ENCODE results near the gene RAPGEF5.

Gene RAPGEF5

DNA sequence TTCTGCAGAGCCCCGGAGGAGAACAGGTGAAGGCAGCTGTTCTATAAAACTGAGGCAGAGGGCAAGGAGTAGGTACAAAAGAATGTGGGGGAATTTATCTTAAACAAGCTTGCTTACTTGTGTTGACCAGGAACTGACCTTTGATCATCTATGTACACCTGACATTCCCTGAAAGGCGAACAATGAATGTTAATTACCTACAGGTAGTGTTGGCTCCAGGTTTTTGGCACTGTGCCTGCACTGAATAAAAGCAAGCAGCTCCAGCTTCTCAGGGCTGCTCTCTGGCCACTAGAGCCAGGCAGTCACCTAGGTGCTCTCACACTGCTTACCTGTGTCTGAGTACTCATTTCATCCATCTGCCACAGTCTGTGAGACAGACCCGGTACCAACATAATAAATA lies 87.0 kb downstream of the RAPGEF5 start:
- DNase-seq (ENCODE audit: low read depth in 3 of 3, low spot score in 1 of 3), result no peak

DNA sequence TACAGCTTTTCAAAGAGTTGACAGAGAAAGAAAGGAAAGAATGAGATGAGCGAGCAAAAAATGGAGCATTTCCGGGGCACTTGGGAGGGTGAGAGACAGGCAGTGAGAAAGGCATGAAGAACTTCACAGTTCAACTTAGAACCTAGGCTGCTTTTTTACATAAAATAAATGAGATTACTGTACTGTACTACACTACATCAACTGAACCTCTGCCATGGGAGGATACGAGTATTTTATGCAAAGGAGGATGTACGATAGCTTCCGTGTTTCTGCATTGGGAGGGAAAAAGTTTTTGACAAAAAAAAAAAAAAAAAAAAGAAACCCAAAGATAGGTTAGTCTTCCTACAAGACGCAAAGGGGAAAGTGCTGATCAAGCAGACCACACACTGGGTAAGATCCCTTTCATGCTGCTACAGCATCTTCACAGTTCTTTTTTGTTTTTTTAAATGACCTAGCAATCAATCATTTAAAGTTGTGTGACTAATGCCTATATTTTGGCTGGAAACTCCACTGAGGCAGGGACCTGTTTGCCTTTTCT lies 88.0 kb downstream of the RAPGEF5 start:
- no peak for DNase-seq (ENCODE audit: low read depth in 3 of 3, low spot score in 1 of 3)

DNA sequence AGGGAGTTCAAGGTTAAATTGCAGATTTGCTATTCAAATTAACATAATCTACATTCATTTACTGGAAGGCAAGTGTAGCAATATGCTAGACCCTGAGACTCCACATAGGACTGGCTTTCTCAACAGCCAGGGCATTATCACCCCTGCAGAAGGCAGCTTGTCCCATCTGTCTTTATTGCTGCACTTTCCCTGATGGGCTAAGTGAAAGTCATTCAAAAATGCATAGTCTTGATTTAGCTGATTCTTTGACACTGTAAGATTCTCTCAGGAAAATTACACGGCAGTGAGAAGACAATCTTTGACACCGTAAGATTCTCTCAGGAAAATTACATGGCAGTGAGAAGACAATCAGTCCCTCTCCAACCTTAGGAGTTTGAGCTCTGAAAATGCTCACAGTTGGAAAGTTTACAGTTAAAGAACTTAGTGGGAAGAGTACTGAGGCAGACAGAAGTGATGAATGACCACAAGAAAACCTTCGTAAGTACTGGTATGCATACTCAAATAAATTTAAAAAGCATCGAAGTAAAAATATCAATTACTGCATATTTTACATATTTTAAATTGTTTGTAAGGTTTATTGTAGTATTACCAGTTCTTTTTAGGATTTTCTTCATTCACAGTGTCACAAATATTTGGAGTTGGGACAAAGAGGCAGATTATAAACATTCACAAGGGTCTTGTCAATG lies 88.9 kb downstream of the RAPGEF5 start:
- no peak for DNase-seq (ENCODE audit: low read depth in 3 of 3, low spot score in 1 of 3)

DNA sequence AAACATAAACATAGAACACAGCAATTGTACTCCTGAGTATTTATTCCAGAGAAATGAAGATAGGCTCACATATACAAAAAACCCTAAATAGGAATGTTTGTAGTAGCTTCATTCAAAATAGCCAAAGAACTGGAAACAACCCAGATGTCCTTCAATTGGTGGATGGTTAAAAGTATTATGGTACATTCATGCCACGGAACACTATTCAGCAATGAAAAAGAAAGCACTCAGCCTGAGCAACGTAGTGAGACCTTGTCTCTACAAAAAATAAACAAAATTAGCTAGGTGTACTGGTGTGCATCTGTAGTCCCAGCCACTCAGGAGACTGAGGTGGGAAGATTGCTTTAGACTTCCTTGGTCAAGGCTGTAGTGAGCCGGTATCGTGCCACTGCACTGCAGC lies 94.4 kb downstream of the RAPGEF5 start:
- DNase-seq (ENCODE audit: low read depth in 3 of 3, low spot score in 1 of 3), result no peak

DNA sequence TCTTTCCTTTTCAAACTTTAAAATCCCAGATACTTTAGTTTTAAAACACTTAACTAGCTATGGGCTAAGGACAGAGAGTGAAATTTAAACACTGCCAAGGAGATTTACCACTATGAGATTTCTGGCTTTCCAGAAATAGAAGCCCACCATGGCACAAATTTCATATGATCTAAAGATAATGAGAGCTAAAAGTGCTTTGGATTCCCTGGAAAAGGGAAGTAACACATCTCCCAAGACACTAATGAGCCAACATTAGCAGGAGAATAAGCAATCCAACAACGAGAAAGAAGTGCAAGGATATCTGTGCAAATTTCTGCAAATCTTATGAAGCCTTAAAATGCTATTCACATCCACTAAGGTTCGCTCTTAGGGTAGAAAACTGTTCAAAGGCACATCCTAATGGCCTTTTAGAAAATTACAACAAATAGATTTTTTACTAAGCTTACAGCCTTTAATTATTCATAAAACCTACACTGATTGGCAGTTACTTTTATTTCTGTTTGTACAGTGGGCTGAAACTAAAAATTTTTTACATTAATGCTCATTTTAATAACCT lies 100.3 kb downstream of the RAPGEF5 start:
- DNase-seq (ENCODE audit: low read depth in 3 of 3, low spot score in 1 of 3), result no peak

DNA sequence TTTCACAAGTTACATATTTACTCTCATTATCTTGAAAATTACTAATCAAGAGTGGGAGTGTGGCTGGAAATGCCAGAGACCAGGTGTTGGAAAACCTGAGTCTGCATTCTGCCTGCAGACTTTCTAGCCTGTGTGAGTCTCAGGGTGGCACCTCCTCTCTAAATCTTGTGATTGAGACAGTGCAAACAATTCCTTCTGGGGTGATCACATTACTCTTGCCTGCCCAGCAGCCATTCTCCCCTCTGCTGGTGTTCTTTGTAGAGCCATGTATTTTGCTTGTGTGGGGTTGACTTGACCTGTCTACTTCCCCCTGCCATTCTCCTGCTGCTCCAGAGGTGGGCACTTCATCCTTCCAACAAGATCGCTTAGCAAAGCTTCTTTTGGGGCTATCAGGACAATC lies 101.1 kb downstream of the RAPGEF5 start:
- DNase-seq (ENCODE audit: low read depth in 3 of 3, low spot score in 1 of 3), result no peak

DNA sequence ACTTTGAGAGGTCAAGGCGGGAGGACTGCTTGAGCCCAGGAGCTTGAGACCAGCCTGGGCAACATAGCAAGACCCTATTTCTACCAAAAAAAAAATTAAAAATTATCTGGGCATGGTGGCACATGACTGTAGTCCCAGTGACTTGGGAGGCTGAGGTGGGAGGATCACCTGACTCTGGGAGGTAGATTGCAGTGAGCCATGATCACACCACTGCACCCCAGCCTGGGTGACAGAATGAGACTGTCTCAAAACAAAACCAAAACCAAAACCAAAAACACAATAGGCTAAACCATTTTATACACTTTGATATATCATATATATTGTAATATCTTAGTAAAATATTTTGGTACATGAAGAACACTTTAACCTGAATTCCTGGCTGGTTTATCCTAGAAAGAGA lies 101.6 kb downstream of the RAPGEF5 start:
- no peak for DNase-seq (ENCODE audit: low read depth in 3 of 3, low spot score in 1 of 3)

DNA sequence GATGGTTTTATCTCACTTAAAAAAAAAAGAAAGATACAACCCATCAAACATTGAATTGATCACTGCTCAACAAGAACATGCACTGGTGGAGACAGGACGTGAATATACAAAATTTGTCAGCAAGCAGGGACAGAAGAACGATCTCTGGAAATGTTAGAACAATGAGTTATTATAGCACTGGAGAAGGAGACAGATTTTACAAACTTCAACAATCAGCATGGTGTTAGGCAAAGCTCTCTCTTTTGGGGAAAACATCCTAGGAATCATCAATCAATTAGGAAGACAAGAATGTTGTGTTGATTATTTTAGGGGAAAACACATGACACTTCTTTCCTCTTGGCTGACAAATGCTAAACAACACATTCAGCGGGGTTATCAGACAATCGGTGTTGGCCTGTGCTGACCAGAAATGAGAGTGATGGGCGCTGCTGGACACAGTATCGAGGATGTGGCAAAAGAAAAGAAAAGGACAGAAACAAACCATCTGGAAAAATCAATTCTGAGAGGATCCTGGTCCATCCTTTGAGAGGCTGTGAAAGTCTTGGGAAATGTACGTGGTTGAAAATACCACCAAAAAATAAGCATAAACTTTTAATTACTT lies 103.9 kb downstream of the RAPGEF5 start:
- no peak for DNase-seq (ENCODE audit: low read depth in 3 of 3, low spot score in 1 of 3)

DNA sequence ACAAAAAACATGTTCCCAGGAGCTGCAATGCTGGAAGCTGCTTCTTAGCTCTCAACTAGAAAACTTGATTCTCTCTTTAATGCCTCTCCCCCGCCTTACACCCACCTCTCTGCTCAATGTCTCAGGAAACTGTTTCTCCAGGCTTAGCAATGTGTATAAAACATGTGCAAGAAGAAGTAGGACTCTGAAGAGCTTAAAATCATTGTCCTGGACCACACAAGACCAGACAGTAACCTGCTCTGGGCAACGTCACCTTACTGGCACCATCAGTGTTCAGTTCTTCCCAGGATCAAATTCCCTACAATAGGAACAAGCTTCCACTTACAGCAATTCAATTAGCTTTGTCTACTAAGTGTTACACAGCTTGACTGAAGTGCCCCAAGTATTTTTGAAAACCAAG lies 104.9 kb downstream of the RAPGEF5 start:
- no peak for DNase-seq (ENCODE audit: low read depth in 3 of 3, low spot score in 1 of 3)

DNA sequence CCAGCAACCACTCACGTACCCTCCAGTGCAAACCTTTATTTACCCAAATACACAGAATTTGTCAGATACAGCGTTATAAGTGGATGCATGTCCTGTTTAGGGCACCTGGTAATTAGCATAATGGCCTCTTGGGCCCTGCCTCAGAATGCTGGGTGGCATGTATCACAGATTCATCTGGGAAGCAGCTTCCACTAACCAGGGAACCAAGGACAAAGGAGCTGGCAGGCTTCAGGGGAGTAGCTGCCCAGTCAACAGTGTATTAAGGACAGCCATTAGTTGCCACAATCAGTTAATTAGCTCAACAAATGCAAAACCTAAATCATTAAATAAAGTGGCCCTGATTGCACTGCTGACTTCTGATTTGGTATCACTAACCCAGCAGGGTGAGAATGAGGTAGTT lies 105.7 kb downstream of the RAPGEF5 start:
- DNase-seq (ENCODE audit: low read depth in 3 of 3, low spot score in 1 of 3), result no peak

DNA sequence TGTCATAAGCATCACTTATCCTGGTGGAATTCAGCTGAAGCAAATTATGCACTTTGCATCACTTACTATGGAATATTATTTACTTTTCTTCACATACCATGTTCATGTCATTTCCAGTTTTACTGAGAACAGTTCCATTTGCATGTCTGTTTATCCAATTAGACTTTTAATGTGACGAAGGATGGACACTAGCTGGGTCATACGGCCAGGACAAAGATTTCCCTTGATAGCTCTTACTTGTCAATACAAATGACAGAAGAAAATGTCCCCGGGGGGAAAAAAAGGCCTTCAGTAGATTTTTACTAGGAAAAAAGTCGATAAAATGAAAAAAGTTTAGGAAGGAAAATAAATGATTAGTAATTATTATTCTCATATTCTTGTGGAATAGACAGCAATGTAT lies 106.6 kb downstream of the RAPGEF5 start:
- DNase-seq (ENCODE audit: low read depth in 3 of 3, low spot score in 1 of 3), result no peak

DNA sequence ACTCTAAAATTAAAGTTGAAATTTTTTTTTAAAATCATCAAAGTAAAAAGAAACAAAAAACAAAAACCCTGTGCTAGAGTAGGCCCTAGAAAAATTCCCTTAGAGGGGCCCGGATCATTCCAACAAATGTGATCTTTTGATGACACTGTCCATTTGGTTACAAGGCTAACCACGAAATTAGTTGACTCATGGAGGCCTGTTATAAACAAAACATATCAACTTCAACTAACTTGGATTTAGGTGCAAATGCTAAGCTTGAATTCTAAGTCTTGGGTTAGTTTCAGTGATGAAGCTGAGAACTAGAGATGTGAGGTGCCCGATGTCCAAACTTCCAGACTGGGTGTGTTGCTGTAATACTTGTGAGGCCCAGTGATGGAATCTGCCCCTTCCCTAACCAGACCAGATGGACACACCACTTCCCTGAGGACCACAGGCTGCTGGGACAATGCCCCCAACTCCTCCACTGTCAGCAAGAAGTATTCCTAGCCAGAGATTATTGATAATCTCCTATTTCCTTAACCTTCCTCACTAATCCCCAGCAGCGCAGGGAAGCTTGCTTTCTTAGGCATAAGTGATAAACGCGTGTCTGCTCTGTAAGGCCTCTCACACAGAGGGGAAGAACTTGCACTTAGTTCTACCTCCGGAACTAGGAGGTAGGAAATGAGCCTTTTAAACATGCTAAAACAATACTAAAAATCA lies 108.7 kb downstream of the RAPGEF5 start:
- no peak for DNase-seq (ENCODE audit: low read depth in 3 of 3, low spot score in 1 of 3)

DNA sequence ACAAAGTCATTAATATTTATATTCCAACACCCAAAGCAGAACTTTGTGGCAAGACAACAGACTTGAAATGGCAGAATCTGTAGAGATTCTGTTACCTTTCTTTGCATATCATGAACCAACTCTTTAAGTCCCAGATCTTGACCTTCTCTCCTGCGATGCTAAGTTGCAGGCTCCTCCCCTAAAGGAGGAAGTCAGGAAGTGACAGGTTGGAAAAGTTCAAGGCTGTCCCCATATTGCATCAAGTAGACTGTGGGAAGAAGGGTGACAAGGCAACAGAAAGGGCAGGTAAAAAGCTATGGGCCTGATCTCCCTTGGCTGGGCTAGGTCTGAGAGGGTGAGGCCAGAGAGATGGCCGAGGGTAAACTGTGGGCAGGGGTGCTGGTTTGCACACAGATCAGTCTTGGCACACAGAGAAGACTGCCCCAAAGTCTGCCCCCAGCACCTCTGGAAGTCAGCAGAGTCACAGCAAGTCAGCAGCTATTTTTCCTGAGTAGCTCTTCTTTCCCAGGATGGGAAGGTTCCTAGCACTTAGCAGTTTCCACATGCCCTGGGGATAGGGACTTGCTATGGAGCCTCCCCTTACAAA lies 115.1 kb downstream of the RAPGEF5 start:
- DNase-seq (ENCODE audit: low read depth in 3 of 3, low spot score in 1 of 3), result no peak

DNA sequence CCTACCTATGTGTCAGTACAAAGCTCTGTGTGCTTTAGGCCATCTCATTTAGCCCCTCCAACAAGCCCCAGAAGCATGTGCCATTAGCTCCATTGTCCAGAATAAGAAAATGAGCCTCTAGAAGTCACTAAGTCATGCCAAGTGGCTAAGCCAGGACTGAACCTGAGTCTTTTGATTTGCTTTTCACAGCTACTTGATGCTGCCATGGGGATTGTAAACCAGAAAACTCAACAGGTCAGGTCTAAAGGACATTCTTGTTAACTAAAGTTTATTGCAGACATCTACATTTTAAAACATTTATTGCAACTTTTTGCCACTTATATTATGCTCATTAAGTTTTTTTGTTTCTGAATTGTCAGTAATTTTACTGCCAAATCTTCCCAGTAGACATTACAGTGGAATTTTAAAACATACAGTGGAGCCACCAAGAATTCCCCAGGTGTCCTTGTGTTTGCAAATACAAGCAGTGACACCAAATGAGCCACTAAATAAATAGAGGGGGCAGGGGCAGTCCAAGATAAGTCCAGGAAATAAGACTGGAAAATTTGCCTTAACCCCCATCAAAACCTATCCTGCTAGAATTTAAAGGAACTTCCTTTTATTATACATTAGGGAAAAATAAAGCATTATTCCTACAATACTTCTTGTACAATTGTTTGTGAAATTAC lies 115.9 kb downstream of the RAPGEF5 start:
- no peak for DNase-seq (ENCODE audit: low read depth in 3 of 3, low spot score in 1 of 3)

DNA sequence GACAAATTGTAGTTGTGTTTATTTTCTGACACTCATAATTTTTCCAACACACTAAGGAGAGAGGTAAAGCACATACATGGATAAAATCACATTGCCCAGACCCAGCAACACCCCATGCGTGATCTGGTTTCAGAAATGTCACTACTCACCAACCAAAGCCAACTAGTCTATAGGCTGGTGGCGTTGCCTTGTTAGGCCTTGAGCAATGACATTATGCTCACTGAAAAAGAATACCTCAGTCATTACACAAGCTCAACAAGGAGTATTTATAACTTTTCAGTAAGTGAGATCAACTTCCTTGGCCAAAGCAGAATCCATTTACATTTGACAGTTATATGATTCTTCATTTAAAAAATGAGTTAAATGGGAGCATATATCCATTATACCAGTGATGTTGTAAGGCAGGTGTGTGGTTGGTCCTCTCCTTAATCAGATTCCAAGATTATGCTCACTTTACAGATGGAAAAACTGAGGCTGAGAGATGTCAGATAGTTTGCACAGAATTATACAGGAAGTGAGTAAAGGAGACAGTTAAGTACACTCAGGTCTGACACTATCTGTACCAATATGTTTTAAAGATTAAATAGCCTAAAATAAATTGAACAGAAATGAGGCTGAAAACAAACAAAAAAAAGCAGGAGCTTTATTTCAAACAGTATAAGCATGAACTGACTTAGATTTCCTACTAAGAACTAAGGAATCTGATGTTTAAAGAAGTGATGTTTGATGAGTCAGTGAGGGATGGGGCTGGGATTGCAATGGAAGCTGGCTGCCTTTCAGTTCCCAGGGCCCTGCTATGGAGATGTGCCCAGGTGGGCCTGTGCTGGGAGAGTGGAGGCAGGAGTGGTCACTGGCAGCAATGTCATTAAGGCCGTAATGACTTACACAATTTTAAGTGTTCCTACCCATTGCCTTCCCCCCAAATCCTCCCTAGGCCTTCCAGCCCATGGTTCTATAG lies 118.3 kb downstream of the RAPGEF5 start:
- no peak for DNase-seq (ENCODE audit: low read depth in 3 of 3, low spot score in 1 of 3)

DNA sequence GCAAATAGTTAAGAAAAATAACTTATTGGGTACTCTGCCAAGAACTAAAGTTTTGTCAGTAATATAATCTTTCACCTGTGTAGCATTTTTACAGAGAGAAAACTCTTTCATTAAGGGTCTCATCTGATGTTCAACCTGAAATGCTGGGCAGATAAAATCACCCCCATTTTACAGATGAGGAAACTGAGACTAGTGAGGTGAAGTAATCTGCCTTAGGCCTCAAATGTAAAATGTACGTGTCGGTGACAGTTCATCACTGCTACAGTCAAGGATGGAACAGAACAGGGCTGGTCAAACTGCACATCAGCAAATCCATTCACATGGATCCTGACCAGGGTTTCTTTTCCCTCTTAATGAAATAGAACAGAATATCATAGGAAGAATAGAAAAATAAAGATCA lies 121.8 kb downstream of the RAPGEF5 start:
- DNase-seq (ENCODE audit: low read depth in 3 of 3, low spot score in 1 of 3), result no peak

DNA sequence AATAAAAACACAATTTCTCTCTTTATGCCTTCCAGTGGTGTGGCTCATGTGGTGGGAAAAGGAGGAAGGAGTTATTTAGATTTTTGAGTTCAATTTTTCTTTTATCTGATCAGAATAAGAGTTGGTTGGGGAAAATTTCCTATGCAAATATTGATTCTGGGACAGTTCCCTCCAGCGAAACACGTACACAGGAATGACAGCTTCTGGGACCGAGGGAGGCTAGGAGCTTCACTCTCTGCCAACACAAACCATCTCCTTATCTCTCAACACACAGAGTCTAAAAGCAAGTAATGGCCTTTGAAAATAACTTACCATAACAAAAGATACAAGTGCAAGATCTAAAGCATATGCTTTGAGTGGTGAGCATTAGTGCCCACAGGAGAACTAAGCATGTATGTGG lies 122.7 kb downstream of the RAPGEF5 start:
- no peak for DNase-seq (ENCODE audit: low read depth in 3 of 3, low spot score in 1 of 3)

DNA sequence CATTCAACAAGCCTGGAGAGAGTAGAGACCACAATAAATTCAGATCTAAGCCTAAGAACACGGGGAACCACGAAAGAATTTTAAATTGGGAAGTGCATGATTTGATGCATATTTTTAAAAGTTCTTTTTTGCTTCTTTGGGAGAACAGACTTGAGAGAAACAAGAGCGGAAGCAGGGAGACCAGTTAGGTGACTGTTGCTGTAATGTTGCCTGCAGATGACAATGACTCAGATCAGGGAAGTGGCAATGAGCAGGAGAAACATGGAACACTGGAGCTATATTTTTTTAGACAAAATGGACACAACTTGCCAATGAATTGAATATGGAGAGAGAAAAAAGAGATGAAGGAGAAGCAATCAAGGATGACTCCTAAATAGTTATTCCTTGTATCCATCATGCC lies 125.1 kb downstream of the RAPGEF5 start:
- no peak for DNase-seq (ENCODE audit: low read depth in 3 of 3, low spot score in 1 of 3)

DNA sequence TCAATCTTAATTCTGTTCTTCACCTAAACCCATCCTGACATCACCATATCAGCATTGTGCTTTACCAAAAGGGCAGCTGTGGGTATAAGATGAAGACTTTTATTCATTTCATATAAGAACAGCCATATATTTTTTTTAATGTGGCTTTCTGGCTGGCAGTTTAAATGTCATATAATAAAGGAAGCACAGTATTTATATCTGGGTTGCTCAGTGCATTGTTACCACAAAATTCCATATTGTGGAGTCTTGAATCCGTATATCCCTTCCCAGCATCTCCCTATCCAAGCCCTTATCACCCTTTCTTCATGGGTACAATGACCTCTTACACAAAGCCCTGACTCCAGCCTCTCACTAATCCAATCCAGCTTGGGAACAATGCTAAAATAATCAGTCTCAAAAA lies 125.8 kb downstream of the RAPGEF5 start:
- no peak for DNase-seq (ENCODE audit: low read depth in 3 of 3, low spot score in 1 of 3)

DNA sequence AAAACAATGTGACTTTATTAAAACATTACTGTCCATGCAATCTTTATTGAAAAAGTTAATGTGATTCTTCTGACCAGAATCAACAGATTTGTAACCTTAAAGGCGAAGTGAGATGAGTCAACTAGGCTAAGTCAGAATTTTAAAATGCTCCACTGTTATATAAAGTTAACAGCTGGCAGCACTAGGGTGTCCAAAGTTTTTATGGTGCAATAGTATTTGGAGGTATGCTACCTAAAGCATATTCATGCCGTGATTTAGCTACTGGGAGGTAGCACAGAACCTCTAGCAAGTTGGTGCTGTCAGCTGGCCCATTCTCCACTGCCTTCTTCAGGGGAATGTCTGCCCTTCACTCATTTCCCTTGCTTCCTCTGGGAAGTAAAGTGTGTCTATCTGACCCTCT lies 126.7 kb downstream of the RAPGEF5 start:
- no peak for DNase-seq (ENCODE audit: low read depth in 3 of 3, low spot score in 1 of 3)
